Stomach smooth muscle (tissue), 2 donors: ENCODE measurements around the gene RNF182.
A peak's percentile ranks its signal among the peaks of the same experiment; 100 is the strongest.
"Not testable (repeated sequence)": the region's sequence is repeated elsewhere in the genome, so short reads cannot be mapped to it uniquely, and the experiment has no call there.

Source experiments
- H3K27ac ChIP-seq: one replicate; pipeline ENCODE4 v1.7.0; 2013; ENCODE audit warnings: mild to moderate bottlenecking, low read length, inconsistent platforms
- H3K27me3 ChIP-seq, 2 donors: one replicate each; pipeline ENCODE4 v1.7.0; 2013; ENCODE audit warnings: low read length in 2 of 2; ENCODE audit not compliant: insufficient read depth in 2 of 2, control insufficient read depth in 1 of 2
- H3K36me3 ChIP-seq, 2 donors: one replicate each; pipeline ENCODE4 v1.7.0; 2013; ENCODE audit warnings: low read length in 2 of 2; ENCODE audit not compliant: control insufficient read depth in 2 of 2, insufficient read depth in 2 of 2
- H3K4me1 ChIP-seq: one replicate; pipeline ENCODE4 v1.7.0; 2013; ENCODE audit warnings: low read length; ENCODE audit not compliant: control insufficient read depth, insufficient read depth
- H3K4me3 ChIP-seq, 2 donors: one replicate each; pipeline ENCODE4 v1.7.0; 2013; ENCODE audit warnings: low read length in 2 of 2
- H3K9ac ChIP-seq, 2 donors: one replicate each; pipeline ENCODE4 v1.7.0; 2013; ENCODE audit warnings: low read length in 2 of 2, mild to moderate bottlenecking in 1 of 2
- H3K9me3 ChIP-seq, 2 donors: one replicate each; pipeline ENCODE4 v1.7.0; 2013; ENCODE audit warnings: low read length in 2 of 2; ENCODE audit not compliant: control insufficient read depth in 2 of 2
- donor health status: healthy.
- donor health status: Pancreatic carcinoma.

RNF182 gene, protein sequence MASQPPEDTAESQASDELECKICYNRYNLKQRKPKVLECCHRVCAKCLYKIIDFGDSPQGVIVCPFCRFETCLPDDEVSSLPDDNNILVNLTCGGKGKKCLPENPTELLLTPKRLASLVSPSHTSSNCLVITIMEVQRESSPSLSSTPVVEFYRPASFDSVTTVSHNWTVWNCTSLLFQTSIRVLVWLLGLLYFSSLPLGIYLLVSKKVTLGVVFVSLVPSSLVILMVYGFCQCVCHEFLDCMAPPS

DNA sequence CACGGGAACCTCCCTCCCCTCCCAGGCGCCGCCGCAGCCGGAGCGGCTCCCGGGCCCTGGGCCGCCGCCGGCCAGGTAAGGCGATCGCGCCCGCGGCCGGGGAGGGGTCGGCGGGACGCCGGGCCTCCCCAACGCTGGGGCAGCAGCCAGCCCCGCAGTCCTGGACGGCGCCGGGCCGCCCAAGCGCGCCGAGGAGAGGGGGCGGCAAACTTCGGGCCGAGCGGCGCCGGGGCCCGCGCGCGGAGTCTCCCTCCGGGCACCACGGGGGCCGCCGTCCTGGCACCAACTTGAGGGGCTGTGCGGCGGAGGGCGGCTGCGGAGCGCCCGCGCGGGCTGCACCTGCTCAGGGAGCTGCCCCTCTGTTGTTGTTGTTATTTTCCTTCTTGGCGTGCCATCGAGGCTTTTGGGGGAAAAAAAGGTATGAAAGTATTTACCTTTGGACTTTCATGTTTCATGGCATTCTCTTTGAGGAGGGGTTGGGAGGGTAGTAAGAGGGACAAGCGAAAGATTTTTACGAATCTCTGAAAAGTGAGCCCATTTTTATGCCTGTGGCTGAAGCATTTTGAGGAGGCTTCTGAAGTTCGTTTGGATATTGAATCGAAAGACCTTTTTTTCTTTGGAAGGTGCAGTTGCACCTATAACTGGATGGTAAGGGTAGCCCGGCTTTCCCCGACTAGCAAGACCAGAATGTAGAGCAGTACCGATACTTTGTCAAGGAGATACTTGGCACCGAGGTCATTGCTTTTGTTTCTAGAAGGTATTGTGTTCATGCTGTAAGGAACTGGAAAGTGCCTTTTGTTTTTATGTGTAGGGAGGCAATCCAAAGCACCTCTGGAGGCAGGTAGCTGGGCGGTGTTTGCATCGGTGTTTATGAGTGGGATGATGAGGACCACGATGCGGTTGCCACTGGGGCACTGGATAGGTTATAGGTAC lies at the start of gene RNF182:
TSS of gene RNF182 (plus strand) at position 4 of the 933 bp plus-strand sequence. CDS start 52,168 bp downstream, outside the sequence.
- Histone ChIP-seq H3K27ac (no peak within 1 kb of the TSS), H3K9ac (no peak within 1 kb of the TSS), H3K4me3 (peak within 1 kb of the TSS in 1 of 2 donors; percentile 58), H3K36me3 (no peaks in the 10 kb centered on the region), H3K4me1 (peaks cover 7% of the 10 kb centered on the region), H3K27me3 (peaks cover 42 to 52% of the 10 kb centered on the region in 2 donors), H3K9me3 (no peaks in the 10 kb centered on the region)

DNA sequence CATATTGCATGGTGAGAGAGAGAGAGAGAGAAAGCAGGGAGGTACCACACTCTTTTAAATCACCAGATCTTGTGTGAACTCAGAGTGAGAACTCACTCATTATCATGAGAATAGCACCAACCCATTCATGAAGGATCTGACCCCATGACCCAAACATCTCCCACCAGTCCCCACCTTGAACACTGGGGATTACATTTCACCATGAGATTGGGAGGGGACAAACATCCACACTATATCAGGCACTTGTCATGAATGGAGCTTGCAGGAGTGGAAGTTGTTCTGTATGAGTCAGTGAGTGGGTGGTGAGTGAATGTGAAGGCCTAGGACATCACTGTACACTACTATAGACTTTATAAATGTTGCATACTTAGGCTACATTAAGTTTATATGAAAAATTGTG lies 47.7 kb upstream of the RNF182 start:
- Histone ChIP-seq H3K27me3 (peaks cover 0 to 2% of the 10 kb centered on the region in 2 donors), H3K27ac (no peak overlapping the region), H3K36me3 (no peaks in the 10 kb centered on the region), H3K9me3 (peaks cover 0 to 3% of the 10 kb centered on the region in 2 donors), H3K9ac (no peak overlapping the region), H3K4me1 (peaks cover 9% of the 10 kb centered on the region), H3K4me3 (no peak overlapping the region)

DNA sequence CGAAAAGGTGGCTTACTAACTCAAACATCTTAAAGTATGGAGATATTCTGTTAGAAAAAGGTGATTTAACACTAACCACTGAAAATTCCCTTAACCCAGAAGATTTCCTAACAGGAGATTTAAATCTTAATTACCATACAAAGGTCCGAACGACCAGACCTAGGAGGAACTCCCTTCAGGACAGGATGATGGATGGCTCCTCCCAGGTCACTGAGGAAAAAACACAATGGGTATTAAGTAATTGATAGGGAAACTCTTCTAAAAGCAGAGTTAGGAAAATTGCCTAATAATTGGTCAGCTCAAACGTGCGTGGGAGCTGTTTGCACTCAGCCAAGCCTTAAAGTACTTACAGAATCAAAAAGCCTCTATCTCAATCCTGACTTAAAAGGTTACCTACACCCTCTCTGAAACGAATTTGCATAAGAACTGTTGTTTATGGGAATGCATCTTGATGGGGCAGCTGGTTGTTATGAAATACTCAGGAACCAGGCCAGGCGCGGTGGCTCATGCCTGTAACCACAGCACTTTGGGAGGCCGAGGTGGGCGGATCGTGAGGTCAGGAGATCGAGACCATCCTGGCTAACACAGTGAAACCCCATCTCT lies 44.6 kb upstream of the RNF182 start:
- not testable (repeated sequence) for H3K36me3 ChIP-seq

DNA sequence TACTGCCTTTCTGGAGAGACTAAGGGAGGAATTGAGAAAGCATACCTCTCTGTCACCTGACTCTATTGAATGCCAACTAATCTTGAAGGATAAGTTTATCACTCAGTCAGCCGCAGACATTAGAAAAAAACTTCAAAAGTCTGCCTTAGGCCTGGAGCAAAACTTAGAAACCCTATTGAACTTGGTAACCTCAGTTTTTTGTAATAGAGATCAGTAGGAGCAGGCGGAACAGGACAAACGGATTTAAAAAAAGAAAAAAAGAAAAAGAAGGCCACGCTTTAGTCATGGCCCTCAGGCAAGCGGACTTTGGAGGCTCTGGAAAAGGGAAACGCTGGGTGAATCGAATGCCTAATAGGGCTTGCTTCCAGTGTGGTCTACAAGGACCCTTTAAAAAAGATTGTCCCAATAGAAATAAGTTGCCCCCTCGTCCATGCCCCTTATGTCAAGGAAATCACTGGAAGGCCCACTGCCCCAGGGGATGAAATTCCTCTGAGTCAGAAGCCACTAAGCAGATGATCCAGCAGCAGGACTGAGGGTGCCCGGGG lies 43.1 kb upstream of the RNF182 start:
- H3K36me3 ChIP-seq, result no peaks in the 10 kb centered on the region
- H3K9ac ChIP-seq, result no peak overlapping the region
- H3K27ac ChIP-seq, result no peak overlapping the region
- H3K27me3 ChIP-seq, result no peaks in the 10 kb centered on the region
- no peaks in the 10 kb centered on the region for H3K4me1 ChIP-seq
- H3K9me3 ChIP-seq, result peaks cover 0 to 3% of the 10 kb centered on the region in 2 donors
- no peak overlapping the region for H3K4me3 ChIP-seq

More for the DNA sequence above, 44.6 kb upstream of the RNF182 start:
- not testable (repeated sequence) for H3K27me3 ChIP-seq, H3K4me1 ChIP-seq, H3K4me3 ChIP-seq, H3K9ac ChIP-seq, H3K9me3 ChIP-seq, H3K27ac ChIP-seq

DNA sequence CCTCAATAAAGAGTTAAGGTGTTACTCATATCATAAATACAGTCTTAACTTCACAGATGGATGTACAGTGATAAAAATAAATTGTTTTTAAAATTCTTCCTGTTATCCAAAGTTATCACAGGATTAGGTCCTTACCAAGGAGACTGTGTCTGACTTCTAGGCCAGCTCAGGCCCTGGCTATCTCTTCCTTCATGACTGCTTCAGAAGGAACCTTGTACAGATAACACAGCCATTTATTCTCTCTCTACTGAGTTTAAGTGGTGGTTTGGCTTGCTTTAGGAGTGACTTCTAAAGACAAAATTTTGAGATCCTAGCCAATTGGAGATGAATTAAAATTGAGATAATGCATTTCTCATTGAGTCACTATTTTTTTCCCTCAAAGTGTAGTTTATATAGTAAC lies 40.8 kb upstream of the RNF182 start:
- no peak overlapping the region for H3K9ac ChIP-seq

DNA sequence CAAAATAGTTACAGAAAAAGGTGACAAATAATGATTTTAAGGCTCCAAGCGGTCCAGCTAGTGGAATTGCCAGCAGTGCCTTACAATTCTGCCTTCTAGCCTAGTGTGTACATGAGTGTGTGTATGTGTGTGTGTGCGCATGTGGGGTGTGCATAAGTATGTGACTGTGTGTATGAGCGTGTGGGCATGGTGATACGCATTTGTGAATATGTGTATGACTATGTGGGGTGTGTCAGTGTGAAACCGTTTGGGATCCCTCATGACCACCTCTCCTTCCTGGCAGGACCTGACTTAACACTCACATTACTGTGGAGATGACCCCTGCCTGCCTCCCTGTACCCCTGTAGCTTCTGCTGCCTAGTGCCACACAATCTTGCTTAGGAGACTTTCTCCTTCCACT lies 40.4 kb upstream of the RNF182 start:
- H3K4me3 ChIP-seq, result no peak overlapping the region
- no peaks in the 10 kb centered on the region for H3K27me3 ChIP-seq
- no peaks in the 10 kb centered on the region for H3K9me3 ChIP-seq
- H3K4me1 ChIP-seq, result no peaks in the 10 kb centered on the region
- no peak overlapping the region for H3K27ac ChIP-seq
- H3K9ac ChIP-seq, result no peak overlapping the region
- no peaks in the 10 kb centered on the region for H3K36me3 ChIP-seq

More for the DNA sequence above, 40.8 kb upstream of the RNF182 start:
- Histone ChIP-seq H3K27ac (no peak overlapping the region), H3K9me3 (no peaks in the 10 kb centered on the region), H3K4me3 (no peak overlapping the region), H3K36me3 (no peaks in the 10 kb centered on the region), H3K27me3 (no peaks in the 10 kb centered on the region), H3K4me1 (no peaks in the 10 kb centered on the region)

DNA sequence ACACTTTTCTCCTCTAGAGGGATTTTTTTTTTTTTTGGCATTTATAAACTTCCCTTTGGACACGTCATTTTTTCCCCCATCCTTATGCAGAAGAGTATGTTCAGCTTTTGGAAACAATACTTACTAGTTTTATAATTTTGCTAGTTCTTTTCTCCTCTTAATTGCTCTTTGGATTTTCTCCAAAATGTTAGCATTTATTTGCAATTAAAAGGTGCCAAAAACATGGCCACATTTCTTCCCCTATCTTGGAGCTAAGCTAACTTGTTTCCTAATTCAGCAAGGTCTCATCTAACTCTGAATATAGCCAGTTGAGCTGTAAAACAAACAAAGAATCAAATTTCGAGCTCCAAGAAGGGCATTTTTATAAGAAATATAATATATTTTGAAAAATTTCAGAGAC lies 39.2 kb upstream of the RNF182 start:
- no peaks in the 10 kb centered on the region for H3K36me3 ChIP-seq
- H3K27ac ChIP-seq, result no peak overlapping the region

DNA sequence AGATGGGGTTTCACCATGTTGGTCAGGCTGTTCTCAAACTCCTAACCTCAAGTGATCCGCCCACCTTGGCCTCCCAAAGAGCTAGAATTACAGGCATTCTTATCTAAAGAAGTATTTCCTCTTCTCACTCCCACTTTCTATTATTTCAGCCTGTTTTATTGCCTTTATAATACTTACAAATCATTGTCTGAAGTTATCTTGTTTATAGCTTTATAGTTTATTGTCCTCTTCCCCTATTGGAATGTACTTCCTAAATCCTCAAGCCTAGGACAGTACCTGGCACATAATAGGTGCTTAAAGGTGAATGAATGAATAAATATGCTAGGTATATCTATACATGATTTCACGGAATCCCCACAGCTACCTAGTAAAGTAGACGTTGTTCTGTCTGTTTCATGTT lies 37.8 kb upstream of the RNF182 start:
- Histone ChIP-seq H3K4me1 (no peaks in the 10 kb centered on the region), H3K4me3 (no peak overlapping the region), H3K36me3 (no peaks in the 10 kb centered on the region), H3K9ac (no peak overlapping the region), H3K9me3 (no peaks in the 10 kb centered on the region), H3K27me3 (no peaks in the 10 kb centered on the region), H3K27ac (no peak overlapping the region)

More for the DNA sequence above, 39.2 kb upstream of the RNF182 start:
- no peak overlapping the region for H3K9ac ChIP-seq
- H3K27me3 ChIP-seq, result no peaks in the 10 kb centered on the region
- H3K9me3 ChIP-seq, result no peaks in the 10 kb centered on the region
- H3K4me1 ChIP-seq, result no peaks in the 10 kb centered on the region
- no peak overlapping the region for H3K4me3 ChIP-seq

DNA sequence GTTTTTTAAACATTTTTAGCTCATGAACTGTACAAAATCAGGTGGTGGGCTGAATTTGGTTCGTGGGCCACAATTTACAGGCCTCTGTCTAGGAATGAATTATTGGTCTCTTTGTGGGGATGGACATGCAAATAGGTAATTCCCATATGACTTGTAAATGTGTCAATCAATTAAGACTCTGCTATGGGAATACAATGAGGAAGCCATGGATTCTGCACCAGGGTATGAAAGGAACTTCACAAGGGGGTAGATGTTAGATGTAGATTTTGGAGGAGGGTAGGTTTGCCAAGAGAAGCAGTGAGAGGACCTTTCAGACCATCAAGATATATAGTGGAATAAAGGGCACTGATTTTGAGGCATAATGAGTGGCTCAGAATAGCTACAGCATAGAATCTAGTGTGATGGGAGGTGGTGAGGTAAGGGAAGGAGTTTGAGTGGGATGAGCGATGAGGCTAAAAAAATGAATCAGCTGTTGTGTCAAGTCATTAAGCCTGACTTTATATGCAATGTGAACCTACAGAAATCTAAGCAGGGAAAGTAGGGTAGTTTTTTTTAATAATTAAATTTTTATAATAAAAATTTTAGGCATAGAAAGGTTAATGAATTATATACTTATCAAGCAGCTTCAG lies 32.6 kb upstream of the RNF182 start:
- H3K9ac ChIP-seq, result no peak overlapping the region
- H3K27me3 ChIP-seq, result no peaks in the 10 kb centered on the region
- H3K4me1 ChIP-seq, result no peaks in the 10 kb centered on the region
- no peak overlapping the region for H3K4me3 ChIP-seq
- no peaks in the 10 kb centered on the region for H3K36me3 ChIP-seq
- H3K9me3 ChIP-seq, result no peaks in the 10 kb centered on the region
- no peak overlapping the region for H3K27ac ChIP-seq

DNA sequence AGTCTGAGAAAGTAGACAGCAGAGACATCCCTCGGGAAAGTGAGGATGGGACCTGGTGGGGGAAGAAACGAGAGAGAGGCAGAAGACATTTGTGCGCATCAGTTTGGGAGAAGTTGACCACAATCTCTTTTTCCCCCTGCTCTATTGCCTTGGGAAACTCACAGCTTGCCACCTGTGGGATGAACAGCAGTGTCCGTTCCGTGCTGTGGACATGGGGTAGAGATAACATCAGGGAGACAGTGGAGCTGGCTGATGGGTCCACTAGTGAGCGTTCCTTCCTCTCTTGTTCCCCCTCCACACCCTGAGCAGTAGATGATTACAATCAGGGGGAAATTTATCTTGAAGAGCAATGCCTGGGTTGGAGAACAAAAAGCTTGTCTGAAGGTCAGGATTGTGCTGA lies 21.8 kb upstream of the RNF182 start:
- no peak overlapping the region for H3K27ac ChIP-seq
- no peaks in the 10 kb centered on the region for H3K36me3 ChIP-seq
- H3K9me3 ChIP-seq, result no peaks in the 10 kb centered on the region
- no peaks in the 10 kb centered on the region for H3K4me1 ChIP-seq
- no peak overlapping the region for H3K9ac ChIP-seq
- H3K27me3 ChIP-seq, result peaks cover 0 to 10% of the 10 kb centered on the region in 2 donors
- no peak overlapping the region for H3K4me3 ChIP-seq
